Mucosa of descending colon (tissue), 3 donors: ENCODE data around the gene F3. TPM values are rescaled to one million over a fixed set of nuclear protein-coding genes. Genes with fewer than 3 reads are reported as not detected.
"Not testable (repeated sequence)": the region's sequence is repeated elsewhere in the genome, so short reads cannot be mapped to it uniquely, and the experiment has no call there.

Source experiments
- ATAC-seq: fragments of 200-7000 bp; cut with Tn5 transposase; one replicate; pipeline ENCODE4 v1.9.1; 2020; ENCODE audit warnings: mild to moderate bottlenecking, moderate library complexity
- DNase-seq, 3 donors: peaks; one replicate each; pipeline ENCODE4 v3.0.0-alpha.2; 2020
- H3K36me3 ChIP-seq: fragments of 200-600 bp; one replicate; pipeline ENCODE4 v1.8.0; 2021; ENCODE audit warnings: low read depth, mild to moderate bottlenecking
- H3K4me1 ChIP-seq: fragments of 200-600 bp; one replicate; pipeline ENCODE4 v1.8.0; 2021; ENCODE audit warnings: low read depth, mild to moderate bottlenecking
- H3K4me3 ChIP-seq: fragments of 200-600 bp; one replicate; pipeline ENCODE4 v1.8.0; 2021; ENCODE audit warnings: mild to moderate bottlenecking
- H3K9me3 ChIP-seq: fragments of 200-600 bp; one replicate; pipeline ENCODE4 v1.8.0; 2021; ENCODE audit warnings: mild to moderate bottlenecking
- intact Hi-C, 2 donors: fragments of 100-400 bp; cut with DNase I in 1 of 2; cut with micrococcal nuclease in 1 of 2; formaldehyde crosslinking; loops; one replicate each; pipeline versions ENCODE4 v1.11.0 to v1.11.1; 2022; cut with DNase I, micrococcal nuclease
- total RNA-seq, 3 donors: library from RNA; stranded (reverse); fragmentation: NEBNext Ultra II Directional in 2 of 3; extraction: Animal tissue kit (Norgen Biotek cat#: 25700) in 2 of 3; gene quantifications; one replicate each; pipeline versions ENCODE4 v1.2.1 to v1.2.4, GENCODE V29; 2021 to 2023
- TF ChIP-seq, protein P1 (sequence below): fragments of 200-600 bp; IDR thresholded peaks from one replicate; pipeline ENCODE4 v1.8.0; 2022; ENCODE audit warnings: antibody characterized with exemption, mild to moderate bottlenecking
- donor health status: DM: no; HTN: no; CAD: no; lungs with moderate emphysema.
- donor health status: DM: no; HTN: no; CAD: no.
- donor health status: DM: no; HTN: yes; CAD: no.

Gene F3
- total RNA-seq, 3 donors from 2014 or later, result 24.4 to 44.3 (median 33.2) TPM

DNA sequence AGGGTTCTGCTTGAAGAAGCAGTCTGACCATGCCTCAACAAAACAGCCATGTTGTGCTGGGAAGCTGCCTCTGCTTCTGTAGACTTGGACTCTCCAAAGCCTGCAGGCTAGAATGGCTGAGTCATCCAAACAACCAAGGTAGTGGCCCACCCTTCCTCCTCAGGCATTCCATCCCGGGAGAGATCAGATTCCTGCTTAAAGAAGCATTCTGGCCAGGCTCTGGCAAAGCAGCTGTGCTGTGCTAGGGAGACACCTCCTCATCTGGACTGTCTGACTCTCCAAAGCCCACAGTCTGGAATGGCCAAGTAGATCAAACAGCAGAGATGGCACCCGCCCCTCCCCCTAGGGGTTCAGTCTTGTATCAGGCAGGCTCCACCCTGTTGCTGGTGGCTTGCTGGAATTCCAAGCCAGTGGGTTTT, 38.3 kb upstream of the F3 start:
- Histone ChIP-seq H3K4me3 (no peak overlapping the region), H3K4me1 (peaks cover 5% of the 10 kb centered on the region), H3K9me3 (no peaks in the 10 kb centered on the region), H3K36me3 (no peaks in the 10 kb centered on the region)
- ATAC-seq, result peak; percentile 51
- no peak for DNase-seq
- TF ChIP-seq, protein P1, sequence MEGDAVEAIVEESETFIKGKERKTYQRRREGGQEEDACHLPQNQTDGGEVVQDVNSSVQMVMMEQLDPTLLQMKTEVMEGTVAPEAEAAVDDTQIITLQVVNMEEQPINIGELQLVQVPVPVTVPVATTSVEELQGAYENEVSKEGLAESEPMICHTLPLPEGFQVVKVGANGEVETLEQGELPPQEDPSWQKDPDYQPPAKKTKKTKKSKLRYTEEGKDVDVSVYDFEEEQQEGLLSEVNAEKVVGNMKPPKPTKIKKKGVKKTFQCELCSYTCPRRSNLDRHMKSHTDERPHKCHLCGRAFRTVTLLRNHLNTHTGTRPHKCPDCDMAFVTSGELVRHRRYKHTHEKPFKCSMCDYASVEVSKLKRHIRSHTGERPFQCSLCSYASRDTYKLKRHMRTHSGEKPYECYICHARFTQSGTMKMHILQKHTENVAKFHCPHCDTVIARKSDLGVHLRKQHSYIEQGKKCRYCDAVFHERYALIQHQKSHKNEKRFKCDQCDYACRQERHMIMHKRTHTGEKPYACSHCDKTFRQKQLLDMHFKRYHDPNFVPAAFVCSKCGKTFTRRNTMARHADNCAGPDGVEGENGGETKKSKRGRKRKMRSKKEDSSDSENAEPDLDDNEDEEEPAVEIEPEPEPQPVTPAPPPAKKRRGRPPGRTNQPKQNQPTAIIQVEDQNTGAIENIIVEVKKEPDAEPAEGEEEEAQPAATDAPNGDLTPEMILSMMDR, result no peak
- intact Hi-C loops, result no loop called here

DNA sequence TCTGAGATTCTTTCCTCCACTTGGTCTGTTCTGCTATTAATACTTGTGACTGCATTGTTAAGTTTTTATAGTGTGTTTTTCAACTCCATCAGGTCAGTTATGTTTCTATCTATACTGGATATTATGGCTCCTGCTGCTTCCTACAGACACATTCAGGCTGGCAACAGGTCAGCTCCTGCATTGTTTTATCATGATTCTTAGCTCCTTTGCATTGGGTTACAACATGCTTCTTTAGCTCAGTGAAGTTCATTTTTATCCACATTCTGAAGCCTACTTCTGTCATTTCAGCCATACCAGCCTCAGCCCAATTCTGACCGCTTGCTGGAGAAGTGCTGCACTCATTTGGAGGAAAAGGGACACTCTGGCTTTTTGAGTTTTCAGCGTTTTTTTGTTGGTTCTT, 37.3 kb upstream of the F3 start:
- intact Hi-C loops, result no loop called here
- Histone ChIP-seq H3K4me1 (peaks cover 5% of the 10 kb centered on the region), H3K4me3 (no peak overlapping the region), H3K9me3 (no peaks in the 10 kb centered on the region), H3K36me3 (no peaks in the 10 kb centered on the region)
- TF ChIP-seq, protein P1, result no peak
- ATAC-seq (no peak), DNase-seq (no peak)

DNA sequence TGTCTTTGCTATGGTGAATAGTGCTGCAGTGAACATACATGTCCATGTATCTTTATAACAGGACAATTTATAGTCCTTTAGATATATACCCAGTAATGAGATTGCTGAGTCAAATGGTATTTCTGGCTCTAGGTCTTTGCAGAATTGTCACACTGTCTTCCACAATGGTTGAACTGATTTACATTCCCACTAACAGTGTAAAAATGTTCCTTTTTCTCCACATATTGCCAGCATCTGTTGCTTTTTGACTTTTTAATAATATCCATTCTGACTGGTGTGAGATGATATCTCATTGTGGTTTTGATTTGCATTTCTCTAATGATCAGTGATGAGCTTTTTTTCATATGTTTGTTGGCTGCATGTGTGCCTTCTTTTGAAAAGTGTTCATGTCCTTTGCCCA, 32.4 kb upstream of the F3 start:
- intact Hi-C loops, H3K9me3 ChIP-seq, H3K4me3 ChIP-seq, H3K36me3 ChIP-seq, H3K4me1 ChIP-seq, DNase-seq, ATAC-seq: not testable (repeated sequence)

DNA sequence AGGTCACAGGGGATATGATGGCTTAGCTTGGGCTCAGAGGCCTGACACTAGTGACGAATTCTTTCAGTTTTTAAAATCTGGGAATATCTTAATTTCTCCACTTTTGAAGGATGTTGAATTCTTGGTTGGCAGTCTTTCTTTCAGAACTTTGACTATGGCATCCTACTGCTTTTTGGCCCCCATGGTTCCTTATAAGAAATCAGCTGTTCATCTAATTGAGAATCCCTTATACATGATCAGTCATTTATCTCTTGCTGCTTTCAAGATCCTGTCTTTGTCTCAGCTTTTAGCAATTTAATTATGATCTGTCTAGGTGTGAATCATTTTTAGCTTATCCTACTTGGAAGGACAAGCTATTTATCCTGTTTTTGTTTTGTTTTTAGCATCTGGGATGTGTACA, 31.2 kb upstream of the F3 start:
- intact Hi-C loops, result no loop called here
- peaks cover 12% of the 10 kb centered on the region for H3K9me3 ChIP-seq

DNA sequence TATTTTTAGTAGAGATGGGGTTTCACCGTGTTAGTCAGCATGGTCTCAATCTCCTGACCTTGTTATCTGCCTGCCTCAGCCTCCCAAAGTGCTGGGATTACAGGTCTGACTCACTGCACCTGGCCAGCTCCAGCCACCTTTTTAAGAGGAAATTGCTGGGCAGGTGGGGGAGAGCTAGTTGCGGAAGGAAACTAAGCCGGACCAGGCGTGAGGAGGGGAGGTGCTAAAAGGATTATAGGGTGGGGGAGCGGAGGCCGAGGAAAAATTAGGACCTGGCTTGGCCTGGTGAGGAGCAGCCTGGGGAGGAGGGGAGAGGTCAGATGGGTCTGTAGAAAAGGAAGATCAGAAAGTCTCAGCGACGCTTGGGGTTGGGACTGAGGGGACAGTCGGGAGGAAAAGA, 29.4 kb upstream of the F3 start:
- DNase-seq, H3K4me1 ChIP-seq, H3K4me3 ChIP-seq, H3K36me3 ChIP-seq, ATAC-seq, intact Hi-C loops: not testable (repeated sequence)
- peaks cover 12% of the 10 kb centered on the region for H3K9me3 ChIP-seq

More for the DNA sequence above, 31.2 kb upstream of the F3 start:
- Histone ChIP-seq H3K4me1 (no peaks in the 10 kb centered on the region), H3K36me3 (no peaks in the 10 kb centered on the region), H3K4me3 (no peak overlapping the region)
- no peak for DNase-seq
- TF ChIP-seq, protein P1, result no peak
- ATAC-seq, result no peak

DNA sequence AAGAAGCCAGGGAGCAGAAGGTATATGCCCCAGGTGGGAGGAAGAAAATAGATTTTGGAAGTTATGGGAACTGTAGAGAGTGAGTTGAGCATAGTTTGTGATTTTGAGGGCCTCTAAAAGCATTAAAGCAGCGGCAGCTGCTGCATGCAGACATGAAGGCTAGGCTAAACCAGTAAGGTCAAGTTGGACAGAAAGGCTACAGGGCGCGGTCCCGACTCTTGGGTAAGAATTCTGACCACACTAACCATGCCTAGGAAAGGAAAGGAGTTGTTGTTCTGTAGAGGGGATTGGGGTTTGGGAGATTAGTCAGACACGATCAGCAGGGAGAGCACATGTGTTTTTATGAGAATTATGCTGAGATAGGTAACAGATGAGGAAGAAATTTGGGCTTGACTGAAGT, 27.2 kb upstream of the F3 start:
- H3K4me3 ChIP-seq, H3K4me1 ChIP-seq, ATAC-seq, DNase-seq, intact Hi-C loops, H3K36me3 ChIP-seq: not testable (repeated sequence)
- H3K9me3 ChIP-seq, result peaks cover 12% of the 10 kb centered on the region

DNA sequence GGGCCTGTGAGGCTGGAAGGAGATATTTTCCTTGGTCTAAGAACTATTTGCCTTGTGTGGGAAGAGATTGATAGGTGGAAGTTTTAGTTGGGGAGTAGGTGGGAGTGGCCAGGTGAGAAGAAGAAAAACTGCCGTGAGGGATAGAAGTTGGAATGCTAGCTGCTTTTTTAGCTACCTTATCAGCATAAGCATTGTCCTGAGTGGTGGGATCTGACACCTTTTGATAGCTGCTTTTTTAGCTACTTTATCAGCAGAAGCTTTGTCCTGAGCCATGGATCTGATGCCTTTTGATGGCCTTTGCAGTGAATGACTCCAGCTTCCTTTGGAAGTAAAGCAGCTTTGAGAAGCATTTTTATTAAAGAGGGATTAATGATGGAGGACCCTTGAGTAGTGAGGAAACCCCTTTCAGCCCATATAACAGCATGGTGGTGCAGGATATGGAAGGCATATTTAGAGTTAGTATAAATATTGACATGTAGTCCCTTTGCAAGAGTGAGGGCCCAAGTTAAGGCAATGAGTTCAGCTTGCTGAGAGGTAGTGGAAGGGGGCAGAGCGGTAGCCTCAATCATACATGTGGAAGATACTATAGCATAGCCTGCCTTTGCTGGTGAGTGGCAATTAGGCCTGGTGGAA, 26.5 kb upstream of the F3 start:
- H3K4me3 ChIP-seq, H3K4me1 ChIP-seq, ATAC-seq, H3K36me3 ChIP-seq, DNase-seq, intact Hi-C loops: not testable (repeated sequence)
- H3K9me3 ChIP-seq, result peaks cover 12% of the 10 kb centered on the region

DNA sequence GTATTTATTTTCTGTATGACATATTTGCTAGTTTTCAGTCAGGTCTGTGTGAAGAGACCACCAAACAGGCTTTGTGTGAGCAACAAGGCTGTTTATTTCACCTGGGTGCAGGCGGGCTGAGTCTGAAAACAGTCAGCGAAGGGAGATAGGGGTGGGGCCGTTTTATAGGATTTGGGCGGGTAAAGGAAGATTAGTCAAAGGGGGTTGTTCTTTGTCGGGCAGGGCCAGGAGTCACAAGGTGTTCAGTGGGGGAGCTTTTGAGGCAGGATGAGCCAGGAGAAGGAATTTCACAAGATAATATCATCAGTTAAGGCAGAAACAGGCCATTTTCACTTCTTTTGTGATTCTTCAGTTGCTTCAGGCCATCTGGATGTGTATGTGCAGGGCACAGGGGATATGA, 24.9 kb upstream of the F3 start:
- not testable (repeated sequence) for H3K4me1 ChIP-seq

More for the DNA sequence above, 24.9 kb upstream of the F3 start:
- ATAC-seq, H3K36me3 ChIP-seq, H3K9me3 ChIP-seq, intact Hi-C loops, H3K4me3 ChIP-seq: not testable (repeated sequence)
- DNase-seq, result peak in 1 of 3 donors; percentile 36
